BJ (cell line): ENCODE data around the gene DSTYK. TPM values are rescaled to one million over a fixed set of nuclear protein-coding genes. Genes with fewer than 3 reads are reported as not detected.

Experiments used
- CTCF ChIA-PET: fragments of 350-600 bp; formaldehyde crosslinking; extraction: SDS; loops from one replicate; lab custom pipeline; 2021; ENCODE audit warnings: antibody characterized with exemption, inconsistent platforms; lab: Yijun Ruan, JAX
- POLR2A ChIA-PET: fragments of 300-600 bp; sonication (Branson Sonifier 250); formaldehyde crosslinking; extraction: SDS; loops from one replicate; lab custom pipeline; 2021; ENCODE audit warnings: antibody characterized with exemption; lab: Charles Lee
- DNase-seq: peaks from one replicate; pipeline ENCODE4 v3.0.0-alpha.2; 2011; ENCODE audit warnings: low read depth
- H3K27me3 ChIP-seq: 2 replicates; pipeline ENCODE4 v1.6.0; 2011; ENCODE audit warnings: low read length; ENCODE audit not compliant: control insufficient read depth, insufficient read depth
- H3K36me3 ChIP-seq: 2 replicates; pipeline ENCODE4 v1.5.1; 2011; ENCODE audit warnings: low read length; ENCODE audit not compliant: control insufficient read depth, insufficient read depth
- H3K4me3 ChIP-seq: 2 replicates; pipeline ENCODE4 v1.5.1; 2011; ENCODE audit warnings: low read depth, mild to moderate bottlenecking, control low read depth, low read length
- polyA plus RNA-seq: library from polyadenylated mRNA; depleted of rRNA; stranded (reverse); fragments of >200 nt; gene quantifications from 2 replicates; pipeline ENCODE4 v1.2.3, GENCODE V29; 2011
- TF ChIP-seq, protein P1 (sequence below): IDR thresholded peaks from 2 replicates; pipeline ENCODE4 v1.5.1; 2011; ENCODE audit warnings: low read depth, mild to moderate bottlenecking, control low read depth, inconsistent platforms, low read length, moderate library complexity; ENCODE audit not compliant: insufficient read depth

DSTYK gene
- polyA plus RNA-seq, 1 experiment, result 9.7 TPM

DNA sequence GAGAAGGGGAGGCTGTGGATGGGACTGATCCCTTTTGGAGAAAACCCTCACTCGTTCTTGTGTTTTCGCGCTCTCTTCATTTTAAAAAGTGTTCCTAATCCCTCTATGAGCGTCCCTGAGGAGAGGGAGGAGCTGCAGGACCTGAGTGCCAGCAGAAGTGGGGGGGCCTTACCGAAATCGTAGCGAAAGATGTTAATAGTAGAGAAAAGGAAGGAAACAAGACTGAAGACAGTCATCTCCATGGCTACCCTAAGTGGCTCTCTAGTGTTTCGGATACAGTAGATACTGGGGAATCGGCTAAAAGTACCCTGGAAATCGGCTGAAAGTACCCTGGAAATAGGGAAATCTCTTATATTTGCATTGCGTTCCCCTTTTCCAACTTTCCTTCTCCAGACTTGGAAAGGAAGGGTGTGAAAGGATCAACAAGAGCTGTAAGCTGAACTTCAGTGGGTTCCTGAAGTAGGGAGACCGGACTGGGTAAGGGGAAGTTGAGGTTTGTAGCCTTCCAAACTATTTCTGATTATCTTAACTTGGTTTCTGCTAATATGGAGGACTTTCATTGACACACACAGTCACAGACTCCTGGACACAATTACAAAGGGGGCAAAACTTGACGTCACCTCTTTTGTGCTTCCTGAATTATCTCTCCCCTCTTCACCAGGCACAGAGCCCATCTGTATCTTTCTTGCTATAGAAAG is 486 bp upstream of the DSTYK start:
- Histone ChIP-seq H3K27me3 (no peaks in the 10 kb centered on the region), H3K36me3 (no peaks in the 10 kb centered on the region), H3K4me3 (peak overlapping the region; percentile 95)
- ChIA-PET POLR2A (no interaction called here), CTCF (interaction anchor here (0.6 to 1.3 kb wide), 2 partner anchors 53 to 73 kb away, joined by 3 to 4 read pairs; no protein-coding TSS in a partner anchor)
- TF ChIP-seq, protein P1, sequence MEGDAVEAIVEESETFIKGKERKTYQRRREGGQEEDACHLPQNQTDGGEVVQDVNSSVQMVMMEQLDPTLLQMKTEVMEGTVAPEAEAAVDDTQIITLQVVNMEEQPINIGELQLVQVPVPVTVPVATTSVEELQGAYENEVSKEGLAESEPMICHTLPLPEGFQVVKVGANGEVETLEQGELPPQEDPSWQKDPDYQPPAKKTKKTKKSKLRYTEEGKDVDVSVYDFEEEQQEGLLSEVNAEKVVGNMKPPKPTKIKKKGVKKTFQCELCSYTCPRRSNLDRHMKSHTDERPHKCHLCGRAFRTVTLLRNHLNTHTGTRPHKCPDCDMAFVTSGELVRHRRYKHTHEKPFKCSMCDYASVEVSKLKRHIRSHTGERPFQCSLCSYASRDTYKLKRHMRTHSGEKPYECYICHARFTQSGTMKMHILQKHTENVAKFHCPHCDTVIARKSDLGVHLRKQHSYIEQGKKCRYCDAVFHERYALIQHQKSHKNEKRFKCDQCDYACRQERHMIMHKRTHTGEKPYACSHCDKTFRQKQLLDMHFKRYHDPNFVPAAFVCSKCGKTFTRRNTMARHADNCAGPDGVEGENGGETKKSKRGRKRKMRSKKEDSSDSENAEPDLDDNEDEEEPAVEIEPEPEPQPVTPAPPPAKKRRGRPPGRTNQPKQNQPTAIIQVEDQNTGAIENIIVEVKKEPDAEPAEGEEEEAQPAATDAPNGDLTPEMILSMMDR, result no peak
- no peak for DNase-seq

DNA sequence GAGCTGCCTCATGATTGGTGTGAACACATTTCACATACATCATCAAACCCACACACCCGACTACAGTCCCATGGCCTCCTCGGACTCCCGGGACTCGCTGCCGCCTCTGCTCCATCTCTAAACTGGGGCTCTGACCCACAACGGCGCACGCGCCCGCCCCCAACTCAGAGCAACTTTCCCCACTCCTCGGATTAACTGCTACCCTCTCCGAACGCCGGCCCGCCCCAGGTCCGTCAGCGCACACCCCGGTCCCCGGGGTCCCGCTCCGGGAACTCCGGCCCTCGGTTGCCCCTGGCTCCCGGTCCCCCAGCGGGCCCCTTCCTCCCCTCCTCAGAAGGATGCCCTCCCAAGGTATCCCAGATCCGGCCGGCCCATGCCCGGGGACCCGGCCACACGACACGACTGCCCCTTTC is 740 bp downstream of the DSTYK start:
- H3K4me3 ChIP-seq, result peak overlapping the region; percentile 95
- H3K27me3 ChIP-seq, result no peaks in the 10 kb centered on the region
- ChIA-PET POLR2A (no interaction called here), CTCF (interaction anchor here (1.8 kb wide), 1 partner anchor 12 kb away, joined by 6 read pairs; no protein-coding TSS in a partner anchor)
- no peak for DNase-seq
- no peaks in the 10 kb centered on the region for H3K36me3 ChIP-seq
- TF ChIP-seq, protein P1, result no peak

DNA sequence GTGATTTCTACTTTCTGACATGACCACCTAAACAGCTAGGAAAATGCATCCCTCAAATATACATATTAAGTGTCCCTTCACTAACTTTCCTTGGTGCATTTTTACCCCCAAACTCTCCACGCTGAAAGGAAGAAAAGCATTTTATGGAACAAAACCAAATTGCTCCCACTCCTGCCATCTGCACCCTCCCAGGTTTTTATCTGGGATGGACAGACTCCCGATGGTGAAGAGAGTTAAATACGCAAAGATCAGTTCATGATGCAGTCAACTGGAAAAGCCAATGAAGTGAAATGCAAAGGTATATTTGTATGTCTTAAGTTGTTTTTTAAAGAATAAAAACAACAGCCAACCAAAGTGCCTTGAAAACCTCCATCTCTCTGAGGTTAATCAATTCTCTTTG is 2.7 kb downstream of the DSTYK start:
- ChIA-PET CTCF (no interaction called here), POLR2A (no interaction called here)
- Histone ChIP-seq H3K36me3 (no peaks in the 10 kb centered on the region), H3K4me3 (no peak overlapping the region), H3K27me3 (no peaks in the 10 kb centered on the region)
- TF ChIP-seq, protein P1, result no peak
- DNase-seq, result no peak

DNA sequence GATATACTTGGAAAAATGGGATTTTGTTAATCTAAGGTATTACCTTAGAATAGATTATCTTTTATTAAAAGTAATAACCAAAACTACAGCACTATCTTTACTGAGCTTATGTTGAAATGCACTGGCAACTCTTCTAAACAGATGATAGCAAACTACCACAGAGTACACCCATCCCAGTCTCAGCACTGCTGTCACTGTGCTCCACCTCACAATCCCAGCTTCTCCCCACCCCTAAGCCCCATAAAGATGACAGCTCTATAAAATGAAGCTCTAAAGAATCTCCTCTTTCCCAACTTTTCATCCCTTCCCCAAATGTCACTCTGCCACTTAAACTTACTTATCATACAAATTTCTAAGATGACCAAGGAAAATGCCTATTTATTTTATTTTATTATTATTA is 6.4 kb downstream of the DSTYK start:
- DNase-seq, result no peak
- H3K36me3 ChIP-seq, result no peaks in the 10 kb centered on the region
- no peaks in the 10 kb centered on the region for H3K27me3 ChIP-seq
- ChIA-PET CTCF (interaction anchor here (0.9 to 2.1 kb wide), 2 partner anchors 10 to 64 kb away, joined by 3 to 6 read pairs; no protein-coding TSS in a partner anchor), POLR2A (no interaction called here)
- TF ChIP-seq, protein P1, result no peak
- H3K4me3 ChIP-seq, result no peak overlapping the region

DNA sequence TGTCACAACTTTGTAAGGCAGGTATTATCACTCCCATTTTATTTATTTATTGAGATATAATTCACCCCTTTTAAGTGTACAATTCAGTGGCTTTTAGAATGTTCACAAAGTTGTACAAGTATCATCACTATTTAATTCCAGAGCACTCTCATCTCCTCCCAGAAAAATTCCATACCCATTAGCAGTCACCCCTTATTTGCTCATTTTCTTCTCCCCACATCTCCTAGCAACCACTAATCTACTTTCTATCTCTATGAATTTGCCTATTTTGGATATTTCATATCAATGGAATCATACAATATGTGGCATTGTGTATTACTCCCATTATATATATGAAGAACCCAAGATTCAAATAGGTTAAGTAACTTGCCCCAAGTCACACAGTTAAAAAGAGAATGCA is 7.0 kb downstream of the DSTYK start:
- ChIA-PET CTCF (interaction anchor here (0.9 to 2.1 kb wide), 2 partner anchors 9 to 63 kb away, joined by 3 to 6 read pairs; no protein-coding TSS in a partner anchor), POLR2A (no interaction called here)
- no peak overlapping the region for H3K4me3 ChIP-seq
- H3K36me3 ChIP-seq, result no peaks in the 10 kb centered on the region
- no peak for DNase-seq
- H3K27me3 ChIP-seq, result no peaks in the 10 kb centered on the region
- TF ChIP-seq, protein P1, result no peak
